Measurements from ENCODE around the gene TFE3. TPM values are rescaled to one million over a fixed set of nuclear protein-coding genes. Genes with fewer than 3 reads are reported as not detected.

The TFE3 gene
- 52.6 and 65.8 TPM in 2 replicates for total RNA-seq (2014; rRNA removed; shearing (Covaris generic))
- 52.5 and 65.3 TPM in 2 replicates for polyA plus RNA-seq (2015; cell fraction: cytosol; rRNA removed)
- 45.4 and 52.9 TPM in 2 replicates for polyA plus RNA-seq (2015; cell fraction: nucleus; rRNA removed)

- peak; percentile 99 for DNase-seq (ENCODE audit: low read depth)
Measured at GRCh38 chrX:49043220-49043986, at the start of gene TFE3. TSS of gene TFE3 (minus strand) at chrX:49043357. CDS start at chrX:49043226, 131 bp downstream.

- DNase-seq (ENCODE audit: low read depth), result no peak
Measured at GRCh38 chrX:49089553-49089952, 46.4 kb upstream of the TFE3 start.

GRCh38 chrX:49082271-49082871 is 39.2 kb upstream of the TFE3 start:
- DNase-seq (ENCODE audit: low read depth), result no peak

- DNase-seq (ENCODE audit: low read depth), result peak; percentile 64
Measured at GRCh38 chrX:49079489-49080428, 36.6 kb upstream of the TFE3 start, which contains the start of gene WDR45. TSS of gene WDR45 (minus strand) at chrX:49079887. CDS start at chrX:49078095, 1,792 bp downstream.

GRCh38 chrX:49077941-49078340 is 34.8 kb upstream of the TFE3 start:
- no peak for DNase-seq (ENCODE audit: low read depth)

GRCh38 chrX:49075347-49075746 is 32.2 kb upstream of the TFE3 start:
- no peak for DNase-seq (ENCODE audit: low read depth)

- peak; percentile 89 for DNase-seq (ENCODE audit: low read depth)
Measured at GRCh38 chrX:49073601-49074575, 30.7 kb upstream of the TFE3 start, which contains the start of gene PRAF2. TSS of gene PRAF2 (minus strand) at chrX:49074002. CDS start at chrX:49073987, 15 bp downstream.

- no peak for DNase-seq (ENCODE audit: low read depth)
Measured at GRCh38 chrX:49072712-49073095, 29.5 kb upstream of the TFE3 start.

- DNase-seq (ENCODE audit: low read depth), result no peak
Measured at GRCh38 chrX:49071877-49072711, 28.9 kb upstream of the TFE3 start.

GRCh38 chrX:49070988-49071387 is 27.8 kb upstream of the TFE3 start:
- DNase-seq (ENCODE audit: low read depth), result no peak

- DNase-seq (ENCODE audit: low read depth), result no peak
Measured at GRCh38 chrX:49069038-49069437, 25.9 kb upstream of the TFE3 start.

GRCh38 chrX:49067285-49068120 is 24.3 kb upstream of the TFE3 start:
- DNase-seq (ENCODE audit: low read depth), result no peak

GRCh38 chrX:49066690-49067089 is 23.5 kb upstream of the TFE3 start:
- no peak for DNase-seq (ENCODE audit: low read depth)

GRCh38 chrX:49066278-49066677 is 23.1 kb upstream of the TFE3 start:
- DNase-seq (ENCODE audit: low read depth), result no peak

- DNase-seq (ENCODE audit: low read depth), result no peak
Measured at GRCh38 chrX:49064735-49065134, 21.6 kb upstream of the TFE3 start.

GRCh38 chrX:49064303-49064702 is 21.1 kb upstream of the TFE3 start:
- no peak for DNase-seq (ENCODE audit: low read depth)

GRCh38 chrX:49063715-49064114 is 20.6 kb upstream of the TFE3 start:
- DNase-seq (ENCODE audit: low read depth), result no peak

GRCh38 chrX:49061916-49062315 is 18.8 kb upstream of the TFE3 start:
- no peak for DNase-seq (ENCODE audit: low read depth)

All from HT1080 (cell line).